ENCODE results near the gene MYOF.

MYOF gene, protein sequence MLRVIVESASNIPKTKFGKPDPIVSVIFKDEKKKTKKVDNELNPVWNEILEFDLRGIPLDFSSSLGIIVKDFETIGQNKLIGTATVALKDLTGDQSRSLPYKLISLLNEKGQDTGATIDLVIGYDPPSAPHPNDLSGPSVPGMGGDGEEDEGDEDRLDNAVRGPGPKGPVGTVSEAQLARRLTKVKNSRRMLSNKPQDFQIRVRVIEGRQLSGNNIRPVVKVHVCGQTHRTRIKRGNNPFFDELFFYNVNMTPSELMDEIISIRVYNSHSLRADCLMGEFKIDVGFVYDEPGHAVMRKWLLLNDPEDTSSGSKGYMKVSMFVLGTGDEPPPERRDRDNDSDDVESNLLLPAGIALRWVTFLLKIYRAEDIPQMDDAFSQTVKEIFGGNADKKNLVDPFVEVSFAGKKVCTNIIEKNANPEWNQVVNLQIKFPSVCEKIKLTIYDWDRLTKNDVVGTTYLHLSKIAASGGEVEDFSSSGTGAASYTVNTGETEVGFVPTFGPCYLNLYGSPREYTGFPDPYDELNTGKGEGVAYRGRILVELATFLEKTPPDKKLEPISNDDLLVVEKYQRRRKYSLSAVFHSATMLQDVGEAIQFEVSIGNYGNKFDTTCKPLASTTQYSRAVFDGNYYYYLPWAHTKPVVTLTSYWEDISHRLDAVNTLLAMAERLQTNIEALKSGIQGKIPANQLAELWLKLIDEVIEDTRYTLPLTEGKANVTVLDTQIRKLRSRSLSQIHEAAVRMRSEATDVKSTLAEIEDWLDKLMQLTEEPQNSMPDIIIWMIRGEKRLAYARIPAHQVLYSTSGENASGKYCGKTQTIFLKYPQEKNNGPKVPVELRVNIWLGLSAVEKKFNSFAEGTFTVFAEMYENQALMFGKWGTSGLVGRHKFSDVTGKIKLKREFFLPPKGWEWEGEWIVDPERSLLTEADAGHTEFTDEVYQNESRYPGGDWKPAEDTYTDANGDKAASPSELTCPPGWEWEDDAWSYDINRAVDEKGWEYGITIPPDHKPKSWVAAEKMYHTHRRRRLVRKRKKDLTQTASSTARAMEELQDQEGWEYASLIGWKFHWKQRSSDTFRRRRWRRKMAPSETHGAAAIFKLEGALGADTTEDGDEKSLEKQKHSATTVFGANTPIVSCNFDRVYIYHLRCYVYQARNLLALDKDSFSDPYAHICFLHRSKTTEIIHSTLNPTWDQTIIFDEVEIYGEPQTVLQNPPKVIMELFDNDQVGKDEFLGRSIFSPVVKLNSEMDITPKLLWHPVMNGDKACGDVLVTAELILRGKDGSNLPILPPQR (N-terminal part only)

DNA sequence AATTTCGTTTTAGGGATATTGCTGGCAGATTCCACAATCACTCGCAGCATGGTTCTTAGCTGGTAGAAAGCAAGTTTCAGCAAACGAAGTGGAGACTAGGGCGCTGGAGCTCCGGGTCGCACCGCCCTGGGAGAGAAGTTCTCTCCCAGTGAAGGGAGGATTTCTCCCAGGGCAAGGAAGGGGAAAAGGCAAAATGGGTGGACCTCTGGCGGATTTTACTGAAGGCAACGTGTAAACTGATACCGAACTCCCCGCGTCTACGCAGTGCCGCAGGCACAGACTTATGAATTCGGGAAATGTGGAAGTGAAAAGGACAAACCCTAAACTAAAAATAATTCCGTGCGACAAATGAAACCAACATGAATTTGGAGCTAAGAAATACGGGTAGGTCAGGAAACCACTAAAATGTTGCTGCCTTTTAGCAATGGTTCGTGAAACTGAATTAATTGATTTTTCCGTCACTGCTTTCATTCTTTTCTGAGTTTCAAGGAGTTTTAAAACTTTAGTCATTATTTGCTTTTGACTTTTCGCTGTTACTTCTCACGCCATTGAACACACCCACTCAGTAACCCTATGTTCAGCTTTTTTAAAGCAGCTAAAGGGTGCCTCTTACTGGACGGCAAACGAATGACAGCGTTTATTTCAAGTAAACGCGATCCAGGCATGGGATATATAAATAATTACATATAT lies at the start of gene MYOF:
TSS of gene MYOF (minus strand) at position 190 of the 690 bp plus-strand sequence. CDS start at position 50, 140 bp downstream.
- DNase-seq, result peak; percentile 29

DNA sequence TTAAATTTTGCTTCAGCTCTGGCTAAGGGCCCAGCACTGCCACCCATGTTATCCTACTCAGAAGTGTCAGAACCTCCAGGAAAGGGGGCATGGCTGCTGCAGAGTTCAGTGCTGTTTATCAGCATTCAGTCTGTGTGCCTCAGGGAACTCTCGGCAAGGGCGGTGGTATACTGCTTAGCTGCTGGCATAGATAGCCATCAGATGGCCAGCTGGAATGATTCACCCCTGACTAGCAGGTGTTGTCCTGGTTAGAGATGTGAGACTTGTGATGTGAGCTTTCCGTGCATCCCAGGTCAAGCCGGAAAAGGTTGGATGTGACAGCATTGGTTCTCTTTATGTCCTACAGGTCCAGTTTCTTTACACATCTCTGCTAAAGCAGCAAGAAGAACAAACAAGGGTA lies 36.4 kb upstream of the MYOF start:
- DNase-seq, result no peak

DNA sequence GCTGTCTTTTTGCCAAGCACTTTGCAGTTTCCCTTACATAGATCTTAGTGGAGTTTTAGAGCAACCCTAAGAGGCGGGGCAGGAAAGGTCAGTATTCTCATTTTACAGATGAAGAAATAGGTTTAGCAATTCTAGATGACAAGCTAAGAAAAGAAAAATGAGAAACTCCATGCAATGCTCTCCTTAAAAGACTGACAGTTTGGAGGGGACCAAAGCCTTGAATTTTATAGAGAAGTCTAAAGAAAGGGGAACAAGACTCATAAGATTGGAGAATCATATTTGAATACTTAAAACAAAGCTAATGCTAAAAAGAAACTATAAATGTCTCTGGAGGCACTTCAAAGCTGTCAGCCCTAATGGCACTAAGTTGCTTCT lies 33.9 kb upstream of the MYOF start:
- DNase-seq, result no peak

DNA sequence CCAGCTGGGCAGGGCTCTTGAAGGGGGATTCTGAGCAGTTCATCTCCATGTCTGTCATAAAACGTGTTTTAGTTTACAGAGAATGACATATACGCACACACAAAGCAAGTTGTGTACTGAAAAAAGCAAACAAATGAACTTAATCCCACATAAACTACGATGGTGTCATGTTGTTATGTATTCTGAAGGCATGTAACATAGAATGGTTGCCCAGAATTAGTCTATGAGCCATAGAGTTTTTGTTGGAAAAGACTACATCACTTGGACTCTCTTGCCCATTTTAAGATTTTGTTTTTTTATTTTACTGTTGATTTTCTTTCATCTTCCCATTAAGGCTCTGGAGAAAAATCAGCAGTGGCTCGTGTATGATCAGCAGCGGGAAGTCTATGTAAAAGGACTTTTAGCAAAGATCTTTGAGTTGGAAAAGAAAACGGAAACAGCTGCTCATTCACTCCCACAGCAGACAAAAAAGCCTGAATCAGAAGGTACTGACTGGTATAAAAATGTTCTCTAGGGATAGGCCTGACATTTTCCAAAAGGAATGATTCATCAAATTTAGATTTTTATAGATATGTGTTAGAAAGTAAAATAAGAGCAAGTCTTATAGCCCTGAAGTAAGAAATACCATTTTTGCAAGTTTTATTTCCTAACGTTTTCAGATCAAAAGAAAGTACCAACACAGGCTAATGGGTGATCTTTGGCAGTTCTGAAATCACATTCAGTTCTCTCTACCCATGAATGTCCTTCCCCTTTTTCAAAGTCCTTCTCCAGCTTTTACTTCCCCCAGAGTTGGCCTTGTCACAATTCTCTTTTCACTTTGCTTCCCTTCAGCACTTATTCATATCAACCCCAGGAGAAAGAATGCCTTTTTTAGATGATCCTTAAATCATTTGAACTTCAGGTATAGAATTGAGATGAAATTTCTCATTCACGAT lies 33.2 kb upstream of the MYOF start:
- DNase-seq, result no peak

DNA sequence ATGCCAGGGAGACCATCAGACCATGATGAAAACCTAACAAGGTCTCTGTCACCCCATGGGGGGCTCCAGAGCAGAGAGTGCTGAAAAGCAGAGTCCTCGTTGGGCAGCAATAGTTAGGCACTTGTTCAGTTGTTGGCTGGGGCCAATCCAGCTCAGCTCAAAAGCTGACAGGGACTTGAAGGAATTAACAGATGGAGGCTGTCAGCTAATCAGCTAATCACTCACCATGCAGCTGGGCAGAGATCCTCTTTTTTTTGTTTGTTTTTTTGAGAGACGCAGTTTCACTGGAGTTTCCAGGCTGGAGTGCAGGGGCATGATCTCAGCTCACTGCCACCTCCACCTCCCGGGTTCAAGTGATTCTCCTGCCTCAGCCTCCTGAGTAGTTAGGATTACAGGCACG lies 32.4 kb upstream of the MYOF start:
- no peak for DNase-seq

DNA sequence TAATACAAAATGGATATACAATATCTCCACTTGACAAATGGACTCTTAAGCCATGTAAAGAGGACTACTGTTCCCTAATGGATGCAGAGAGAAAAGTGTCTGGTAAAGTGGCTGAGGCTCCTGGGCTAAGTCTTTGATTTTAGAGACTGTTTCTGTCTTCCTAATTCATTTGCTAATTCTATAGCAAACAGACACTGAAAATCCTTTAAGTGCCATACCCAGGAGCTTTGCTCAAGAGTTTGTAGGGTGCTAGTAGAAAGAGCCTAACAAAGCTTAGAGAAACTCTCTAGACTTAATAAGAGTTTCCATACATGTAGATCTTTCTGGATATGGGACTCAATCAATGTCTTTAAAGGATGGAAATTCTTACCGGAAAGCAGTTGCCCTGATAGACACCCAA lies 31.0 kb upstream of the MYOF start:
- DNase-seq, result no peak

DNA sequence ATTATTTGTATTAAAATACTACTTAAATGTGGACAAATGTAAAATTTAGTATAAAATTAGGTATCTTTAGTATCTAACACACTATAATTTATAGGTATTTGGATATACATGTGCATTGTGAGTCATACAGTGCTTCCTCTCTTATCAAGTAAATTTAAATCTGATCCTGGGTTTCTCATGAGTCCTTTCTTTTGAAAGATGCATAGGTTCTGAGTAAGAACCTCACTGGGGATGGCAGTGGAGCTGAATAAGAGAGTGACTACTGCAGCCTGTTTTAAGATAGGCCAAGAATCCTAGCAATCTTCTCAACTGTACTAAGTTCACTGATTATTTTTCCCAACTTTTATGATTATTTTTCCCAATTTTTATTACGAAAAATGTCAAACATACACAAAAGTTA lies 30.4 kb upstream of the MYOF start:
- DNase-seq, result no peak

DNA sequence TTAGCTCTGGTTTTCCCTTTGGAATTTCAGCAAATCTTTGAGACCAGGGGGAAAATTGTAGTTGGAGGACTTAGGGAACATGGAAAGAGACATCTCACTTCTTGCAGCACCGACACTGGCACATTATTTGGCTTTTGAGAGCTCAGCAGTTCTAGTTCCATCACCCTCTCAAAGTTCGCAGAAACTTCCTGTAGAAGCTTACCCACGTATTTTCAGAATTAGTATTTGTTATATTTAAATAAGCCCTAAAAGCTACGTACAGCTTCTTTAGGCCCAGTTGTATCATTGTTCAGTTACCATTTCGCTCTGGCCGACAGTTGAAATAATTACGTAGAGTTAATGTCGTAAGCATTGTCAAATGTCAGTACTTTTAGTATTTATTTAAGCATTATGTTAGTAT lies 27.7 kb upstream of the MYOF start:
- DNase-seq, result no peak

DNA sequence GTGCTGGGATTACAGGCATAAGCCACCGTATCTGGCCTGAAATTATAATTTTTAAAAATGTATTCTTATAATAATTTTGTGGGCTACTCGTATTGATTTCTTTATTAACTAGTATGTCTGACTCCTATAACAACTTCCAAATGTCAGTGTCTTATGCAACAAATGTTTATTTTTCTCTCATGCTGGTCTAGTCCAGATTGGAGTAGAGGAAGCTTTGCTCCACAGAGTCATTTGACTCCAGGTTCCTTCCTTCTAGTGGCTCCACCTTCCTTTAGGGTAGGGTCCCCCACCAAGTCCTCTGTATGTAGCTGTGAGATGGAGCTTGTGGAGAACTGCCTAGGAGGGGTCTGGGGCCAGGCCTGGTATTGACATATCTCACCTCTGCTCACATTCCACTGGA lies 22.9 kb upstream of the MYOF start:
- DNase-seq, result no peak

DNA sequence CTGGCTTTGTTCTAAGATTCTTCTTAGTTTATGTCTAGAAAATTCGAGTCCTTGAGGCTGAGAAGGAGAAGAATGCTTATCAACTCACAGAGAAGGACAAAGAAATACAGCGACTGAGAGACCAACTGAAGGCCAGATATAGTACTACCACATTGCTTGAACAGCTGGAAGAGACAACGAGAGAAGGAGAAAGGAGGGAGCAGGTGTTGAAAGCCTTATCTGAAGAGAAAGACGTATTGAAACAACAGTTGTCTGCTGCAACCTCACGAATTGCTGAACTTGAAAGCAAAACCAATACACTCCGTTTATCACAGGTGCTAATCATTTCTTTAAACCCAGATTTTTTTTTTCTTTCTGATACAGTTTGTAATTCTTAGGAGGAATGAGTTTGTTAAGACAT lies 20.9 kb upstream of the MYOF start:
- no peak for DNase-seq

DNA sequence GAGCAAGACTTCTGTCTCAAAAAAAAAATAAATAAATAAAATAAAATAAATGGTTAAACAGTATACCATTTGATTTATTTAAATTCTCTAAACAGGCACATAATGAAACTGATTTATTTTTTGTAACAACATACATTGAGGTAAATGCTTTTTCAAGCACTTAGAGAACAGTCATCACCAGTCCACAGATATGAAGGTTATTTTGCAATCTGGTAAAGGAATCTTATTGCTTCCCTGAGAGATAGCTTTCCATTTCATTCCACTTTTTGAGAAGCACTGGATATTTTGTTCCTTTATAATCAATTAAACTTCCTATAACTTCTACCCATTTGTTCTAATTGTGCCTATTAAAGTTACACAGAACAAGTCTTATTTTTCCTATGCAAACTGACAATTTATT lies 19.5 kb upstream of the MYOF start:
- no peak for DNase-seq

DNA sequence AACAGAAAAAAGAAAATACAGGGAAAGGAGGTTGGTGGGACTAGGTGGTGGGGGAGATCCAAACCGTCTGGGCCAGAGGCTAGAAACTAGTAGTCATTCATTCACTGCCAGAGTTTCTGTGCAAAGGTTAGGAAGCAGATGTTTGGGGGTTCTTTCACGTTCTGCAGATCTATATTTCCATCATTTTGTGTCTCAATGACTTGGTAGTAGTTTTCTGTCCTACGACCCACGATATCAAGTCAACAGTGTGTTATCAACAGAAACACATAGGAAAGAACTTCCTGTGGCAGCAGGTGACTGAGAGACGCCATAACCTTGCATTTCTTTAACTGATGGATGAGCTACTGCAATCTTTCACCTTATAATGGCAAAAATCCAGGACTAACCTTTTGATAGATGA lies 16.0 kb upstream of the MYOF start:
- DNase-seq, result no peak

DNA sequence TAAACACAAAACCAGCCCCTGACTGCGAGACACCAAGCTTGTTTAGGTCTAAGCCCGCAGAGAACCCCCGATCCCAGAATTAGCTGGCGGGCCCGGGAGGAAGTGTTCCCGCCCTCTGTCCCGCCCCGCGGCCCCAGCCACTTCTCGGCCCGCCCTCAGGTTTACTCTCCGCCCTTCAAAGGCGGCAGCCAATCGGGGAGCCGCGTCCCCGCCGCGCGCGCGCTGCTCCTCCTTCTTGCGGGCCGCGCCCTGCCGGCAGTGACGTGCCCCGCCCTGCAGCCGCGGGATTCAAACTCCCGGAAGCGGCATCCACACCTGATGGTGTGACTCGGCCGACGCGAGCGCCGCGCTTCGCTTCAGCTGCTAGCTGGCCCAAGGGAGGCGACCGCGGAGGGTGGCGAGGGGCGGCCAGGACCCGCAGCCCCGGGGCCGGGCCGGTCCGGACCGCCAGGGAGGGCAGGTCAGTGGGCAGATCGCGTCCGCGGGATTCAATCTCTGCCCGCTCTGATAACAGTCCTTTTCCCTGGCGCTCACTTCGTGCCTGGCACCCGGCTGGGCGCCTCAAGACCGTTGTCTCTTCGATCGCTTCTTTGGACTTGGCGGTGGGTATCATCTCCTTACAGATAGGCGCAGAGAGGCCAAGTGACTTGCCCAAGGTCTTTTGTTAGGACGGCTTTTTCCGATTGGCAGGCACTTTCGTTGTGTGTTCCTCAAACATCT lies 14.3 kb upstream of the MYOF start, which contains the start of gene CEP55:
TSS of gene CEP55 (plus strand) at position 291 of the 720 bp plus-strand sequence. CDS start 3,440 bp downstream, outside the sequence.
- peak; percentile 94 for DNase-seq

DNA sequence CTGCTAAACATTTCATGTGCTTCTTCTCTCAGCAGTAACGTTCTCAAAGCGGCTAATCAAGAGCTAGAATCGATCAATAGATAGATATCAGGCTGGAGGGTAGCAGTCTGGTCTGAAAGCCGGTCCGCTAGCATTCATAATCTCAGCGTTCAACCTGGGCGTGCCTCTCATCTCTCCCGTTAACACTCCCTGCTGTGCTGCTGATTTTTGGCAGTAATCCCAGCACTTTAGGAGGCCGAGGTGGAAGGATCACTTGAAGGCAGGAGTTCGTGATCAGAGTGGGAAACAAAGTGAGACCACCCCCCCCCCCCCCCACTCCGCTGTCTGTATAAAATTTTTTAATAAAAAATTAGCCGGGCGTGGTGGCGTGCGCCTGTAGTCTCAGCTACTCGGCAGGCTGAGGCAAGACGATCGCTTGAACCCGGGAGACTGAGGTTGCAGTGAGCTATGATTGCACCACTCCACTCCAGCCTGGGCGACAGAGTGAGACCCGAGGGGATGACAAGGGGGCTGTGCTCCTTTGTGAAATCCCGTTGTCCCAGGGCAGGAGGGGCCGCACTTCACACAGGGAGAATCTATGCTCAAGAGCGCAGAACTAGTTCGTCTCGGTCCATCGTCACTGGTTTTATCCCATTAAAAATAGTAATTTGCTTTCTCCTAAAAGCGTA lies 13.7 kb upstream of the MYOF start:
- DNase-seq, result peak; percentile 8

DNA sequence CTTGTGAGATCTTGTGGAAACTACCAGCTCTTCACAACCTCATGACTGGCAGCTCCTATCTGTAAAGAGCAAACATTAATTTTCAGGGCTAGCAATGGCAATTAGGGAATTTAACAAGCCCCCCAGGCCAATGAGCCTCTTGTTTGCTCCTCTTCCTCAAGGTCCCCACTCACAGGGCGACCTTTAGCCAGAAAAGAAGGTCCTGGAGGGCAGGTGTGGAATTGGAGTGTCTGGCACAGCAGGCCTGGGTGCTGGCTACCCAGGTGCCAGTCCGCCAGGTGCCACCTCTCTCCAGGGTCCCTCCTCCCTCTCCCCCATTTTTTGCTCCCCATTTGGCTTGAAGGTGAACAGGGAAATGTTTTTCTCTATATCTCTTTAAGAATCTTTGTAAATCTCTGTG lies 12.4 kb upstream of the MYOF start:
- no peak for DNase-seq

DNA sequence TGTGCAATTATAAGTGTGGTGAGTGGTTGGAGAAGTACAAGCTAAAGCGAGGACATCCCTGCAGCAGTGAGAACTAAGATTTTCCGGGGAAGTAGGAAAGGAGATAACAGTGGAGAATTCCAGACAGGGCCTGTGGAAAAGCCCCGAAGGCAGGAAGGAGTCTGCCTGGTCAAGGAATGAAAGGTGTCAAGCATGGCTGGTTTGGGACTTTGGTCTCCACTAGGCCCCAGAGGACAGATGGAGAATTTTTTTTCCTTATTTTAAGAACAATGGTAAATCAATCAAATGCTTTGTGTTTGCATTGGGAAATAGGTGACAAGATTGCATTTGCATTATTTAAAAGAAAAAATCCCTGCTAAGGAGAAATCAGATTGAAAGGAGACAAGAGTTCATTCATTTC lies 11.0 kb upstream of the MYOF start:
- no peak for DNase-seq

DNA sequence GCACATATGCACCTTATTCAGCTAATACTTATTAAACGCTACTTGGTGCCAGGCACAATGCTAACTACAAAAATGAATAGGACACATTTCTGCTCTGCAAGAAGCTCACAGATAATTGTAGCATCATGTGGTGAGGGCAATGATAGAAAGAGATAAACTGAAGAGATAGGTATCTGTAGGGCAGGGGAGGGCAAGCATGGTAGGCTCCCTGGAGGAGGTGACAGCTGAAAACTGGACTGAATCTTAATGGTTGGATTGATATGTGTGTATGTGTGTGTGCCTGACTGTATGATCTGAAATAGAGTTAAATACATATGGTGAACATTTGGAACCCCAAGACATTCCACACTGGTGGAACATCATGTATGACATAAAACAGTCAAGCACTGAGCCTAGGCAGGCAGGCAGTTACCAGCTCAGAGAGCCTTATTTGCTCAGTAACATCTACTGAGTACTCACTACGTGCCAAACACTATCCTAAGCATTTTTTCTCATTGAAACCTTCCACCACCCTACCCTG lies 9.5 kb upstream of the MYOF start:
- DNase-seq, result no peak

DNA sequence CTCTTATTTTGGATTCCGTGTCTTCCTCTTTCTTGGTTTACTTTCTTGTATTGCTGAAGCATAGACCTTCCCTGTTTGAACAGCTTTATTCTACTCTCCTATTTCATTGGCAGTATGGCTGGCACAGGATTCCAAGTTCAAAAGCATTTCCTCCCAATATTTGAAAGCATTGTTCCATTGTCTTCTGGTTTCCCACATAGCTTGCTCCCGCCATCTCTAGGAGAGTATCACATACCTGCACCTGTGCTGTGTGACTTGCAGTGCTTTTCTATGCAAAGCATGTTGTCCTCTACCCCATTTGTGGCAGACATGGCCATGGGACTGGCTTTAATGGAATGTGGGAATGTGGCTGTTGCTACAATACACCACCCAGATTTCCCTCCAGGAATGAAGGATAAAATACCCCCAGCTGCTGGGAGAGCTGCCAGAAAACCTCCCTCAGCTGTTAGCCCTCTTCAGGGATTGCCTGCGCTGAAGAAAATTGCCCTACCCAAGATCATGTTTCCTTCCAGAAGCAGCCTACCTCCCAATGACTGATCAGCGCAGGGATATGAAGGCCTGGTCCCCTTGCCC lies 6.9 kb upstream of the MYOF start:
- no peak for DNase-seq

DNA sequence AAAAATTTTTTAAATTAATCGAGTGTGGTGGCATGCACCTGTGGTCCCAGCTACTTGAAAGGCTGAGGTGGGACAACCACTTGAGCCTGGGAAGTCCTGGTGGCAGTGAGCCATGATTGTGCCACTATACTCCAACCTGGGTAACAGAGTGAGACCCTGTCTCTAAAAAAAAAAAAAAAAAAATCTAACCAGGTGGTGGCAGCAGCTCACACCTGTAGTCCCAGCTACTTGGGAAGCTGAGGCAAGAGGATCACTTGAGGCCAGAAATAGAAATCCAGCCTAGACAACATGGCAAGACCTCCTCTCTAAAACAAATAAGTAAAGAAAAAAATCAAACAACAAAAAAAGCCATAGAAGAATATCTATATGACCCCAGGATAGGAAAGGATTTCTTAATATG lies 3.6 kb upstream of the MYOF start:
- no peak for DNase-seq
